Activated CD4-positive, alpha-beta T cell treated with anti-CD3 and anti-CD28 coated beads, Interleukin-2, amount 50 U/mL, for 4 hours (primary cell): ENCODE measurements around the gene SIGLEC11.
"Not testable (repeated sequence)": the region's sequence is repeated elsewhere in the genome, so short reads cannot be mapped to it uniquely, and the experiment has no call there.

ENCODE experiments used
- DNase-seq, 2 experiments: peaks; one replicate each; pipeline ENCODE4 v3.0.0-alpha.2; 2020

Gene SIGLEC11

DNA sequence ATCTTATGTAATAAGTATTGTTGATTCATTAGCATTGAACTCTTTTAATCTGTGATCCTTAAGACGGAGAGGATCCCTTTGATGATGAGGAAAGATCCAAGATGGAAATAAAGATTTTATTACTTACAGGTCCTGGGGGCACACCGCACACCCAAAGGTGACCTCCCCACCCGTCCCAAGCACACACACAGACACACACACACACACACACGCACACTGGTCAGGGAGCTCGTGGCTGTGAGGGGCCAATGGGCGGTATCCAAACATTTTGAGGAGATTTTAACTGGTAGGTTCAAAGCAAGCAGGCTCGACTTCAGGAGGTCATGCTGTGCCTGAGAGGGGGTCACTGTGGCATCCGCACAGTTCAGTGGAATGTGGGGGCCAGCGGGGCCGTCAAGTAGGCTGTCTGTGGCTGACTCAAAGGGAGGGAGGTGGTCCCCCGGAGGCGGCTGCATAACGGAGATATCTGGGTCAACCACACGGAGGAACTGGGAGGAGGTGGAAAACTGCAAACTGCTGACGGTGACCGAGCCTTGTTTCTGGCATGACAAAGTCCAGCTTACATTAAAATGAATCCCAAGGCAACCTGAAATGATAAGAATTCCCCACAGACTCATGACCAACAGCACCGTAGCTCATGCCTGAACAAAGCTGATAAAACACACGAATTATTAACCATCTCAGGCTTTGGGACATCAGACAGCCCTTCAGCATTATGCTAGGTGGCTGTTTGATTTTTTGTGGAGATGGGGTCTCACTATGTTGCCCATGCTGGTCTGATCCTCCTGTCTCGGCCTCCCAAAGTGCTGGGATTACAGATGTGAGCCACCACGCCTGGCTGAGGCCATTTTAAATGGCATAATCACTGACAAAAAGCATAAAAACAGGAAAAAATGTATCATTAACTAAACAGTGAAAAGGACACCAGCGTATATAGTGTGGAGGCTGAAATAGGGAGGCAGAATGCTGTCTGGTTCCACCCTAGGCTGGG, 20.9 kb upstream of the SIGLEC11 start:
- no peak for DNase-seq

DNA sequence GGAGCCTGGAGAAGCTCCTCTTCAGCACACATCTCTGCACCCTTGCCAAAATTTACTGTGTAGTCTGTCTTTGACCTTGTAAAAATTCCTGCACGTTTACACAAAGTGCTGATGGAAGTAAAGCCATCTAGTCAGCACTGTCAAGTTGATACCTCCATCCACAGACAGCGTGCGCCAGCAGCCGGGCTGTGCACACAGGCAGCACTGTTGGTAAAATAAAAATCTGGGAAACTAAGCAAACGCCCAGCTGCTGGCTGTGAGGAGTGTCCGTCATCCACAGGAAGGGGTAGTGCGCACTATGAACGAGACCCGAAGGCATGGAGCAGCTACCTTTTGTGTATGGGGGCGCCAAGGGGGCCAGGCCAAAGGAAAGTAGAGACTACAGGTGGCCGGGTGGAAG, 17.4 kb upstream of the SIGLEC11 start:
- no peak for DNase-seq

DNA sequence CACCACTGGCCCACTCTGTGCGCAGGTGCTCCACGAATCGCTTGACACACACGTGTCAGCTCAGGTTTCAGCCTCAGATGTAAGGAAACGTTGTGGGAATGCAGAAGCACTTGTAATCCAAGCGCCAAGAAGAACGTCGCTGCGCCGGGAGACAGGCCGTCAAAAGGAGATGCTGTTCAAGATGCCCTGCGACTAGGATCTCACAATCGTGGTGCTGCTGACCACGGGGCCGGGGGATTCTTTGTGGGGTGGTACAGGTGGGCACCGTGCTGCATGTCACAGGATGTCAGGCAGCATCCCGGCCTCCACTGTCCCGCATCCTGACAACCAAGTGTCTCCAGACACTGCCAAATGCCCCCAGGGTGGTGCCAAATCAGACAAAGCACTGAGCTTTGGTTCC, 16.9 kb upstream of the SIGLEC11 start:
- no peak for DNase-seq

DNA sequence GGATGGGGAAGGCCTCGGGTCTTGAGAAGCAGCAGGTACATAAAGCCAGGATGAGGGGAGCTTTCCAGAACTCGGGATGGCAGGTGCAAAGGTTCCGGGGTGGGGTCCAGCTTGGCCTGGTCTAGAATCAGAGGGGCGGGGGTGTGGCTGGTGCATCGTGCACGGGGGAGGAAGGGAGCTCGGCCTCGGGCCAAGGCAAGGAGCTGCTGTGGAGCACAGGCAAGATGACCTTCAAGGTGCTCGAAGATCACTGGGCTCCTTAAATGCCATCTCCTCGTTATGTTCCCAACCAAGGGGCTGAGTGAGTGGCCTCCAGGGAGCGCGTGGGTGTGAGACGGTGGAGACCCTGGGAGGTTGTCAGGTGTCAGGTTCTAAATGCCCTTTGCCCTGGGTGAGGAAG, 16.1 kb upstream of the SIGLEC11 start:
- no peak for DNase-seq

DNA sequence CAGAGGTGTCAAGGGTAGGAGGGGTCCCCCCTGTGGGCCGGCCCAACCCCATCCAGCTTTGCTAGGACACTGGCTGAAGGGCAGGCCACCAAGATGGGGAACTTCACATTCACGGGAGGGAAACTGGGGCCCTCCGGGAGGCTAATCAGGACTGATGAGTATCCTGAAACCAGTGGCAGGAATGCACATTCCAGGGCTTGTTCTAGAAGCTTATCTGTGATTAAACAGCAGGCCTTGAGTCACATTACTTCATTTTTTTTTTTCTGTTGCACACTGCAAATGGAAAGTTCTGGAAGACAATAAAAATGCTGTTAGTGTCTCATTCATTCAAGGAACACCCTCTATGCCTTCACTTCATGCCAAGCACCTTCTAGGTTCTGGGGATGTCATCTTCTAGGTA, 15.5 kb upstream of the SIGLEC11 start:
- DNase-seq: no peak

DNA sequence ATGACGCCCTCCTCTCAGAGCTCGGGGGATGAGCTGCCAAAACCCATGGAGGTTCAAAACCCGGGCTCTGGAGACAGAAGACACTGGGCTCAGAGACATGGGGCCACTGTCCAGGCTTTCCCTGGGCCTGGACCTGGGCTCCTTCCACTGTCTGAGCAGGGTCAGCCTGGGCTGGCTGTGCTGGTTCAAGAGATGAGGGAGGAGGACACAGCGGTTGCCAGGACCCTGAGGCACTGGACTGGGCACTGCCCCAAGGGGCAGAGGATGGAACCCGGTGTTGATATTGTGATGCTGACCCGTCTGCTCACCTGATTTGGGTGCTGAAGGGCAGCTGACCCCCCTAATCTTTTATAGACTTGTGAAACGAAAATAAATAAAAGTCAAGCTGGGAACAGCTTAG, 14.1 kb upstream of the SIGLEC11 start:
- no peak for DNase-seq

DNA sequence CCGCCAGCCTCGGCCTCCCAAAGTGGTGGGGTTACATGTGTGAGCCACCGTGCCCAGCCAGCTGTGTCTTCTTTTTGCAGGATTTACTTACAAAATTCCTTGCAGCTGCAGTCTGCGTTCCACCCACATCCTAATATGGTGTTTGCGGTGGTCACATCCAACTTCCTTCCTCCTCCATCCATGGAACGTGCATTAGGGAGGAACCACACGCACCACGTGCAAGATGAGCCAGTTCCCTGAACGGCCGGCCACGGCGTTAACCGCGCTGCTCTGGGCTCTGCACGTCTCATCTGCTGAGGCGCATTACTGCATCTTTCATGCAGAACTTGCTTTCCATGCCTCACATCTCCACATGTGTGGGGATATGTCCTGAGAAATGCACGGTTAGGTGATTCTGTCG, 13.0 kb upstream of the SIGLEC11 start:
- no peak for DNase-seq

DNA sequence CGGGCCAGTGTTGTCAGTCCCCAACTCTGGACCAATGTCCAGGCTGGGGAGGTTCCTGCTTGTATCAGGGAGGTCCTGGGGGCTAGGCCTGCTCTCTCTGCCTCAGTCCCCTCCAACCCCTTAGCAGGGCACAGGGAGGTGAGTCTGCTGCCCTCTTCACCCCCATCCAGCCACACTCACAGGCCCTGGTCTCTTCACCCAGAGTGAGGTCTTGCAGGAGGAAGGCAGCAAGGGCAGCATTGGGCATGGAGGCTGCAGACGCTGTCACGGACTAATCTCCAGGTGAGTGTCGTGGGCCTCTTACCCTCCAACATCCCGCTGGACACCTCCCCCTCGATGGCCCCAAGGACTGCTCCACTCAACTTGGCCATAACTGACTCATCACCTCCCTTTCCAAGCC, 11.9 kb upstream of the SIGLEC11 start:
- no peak for DNase-seq

DNA sequence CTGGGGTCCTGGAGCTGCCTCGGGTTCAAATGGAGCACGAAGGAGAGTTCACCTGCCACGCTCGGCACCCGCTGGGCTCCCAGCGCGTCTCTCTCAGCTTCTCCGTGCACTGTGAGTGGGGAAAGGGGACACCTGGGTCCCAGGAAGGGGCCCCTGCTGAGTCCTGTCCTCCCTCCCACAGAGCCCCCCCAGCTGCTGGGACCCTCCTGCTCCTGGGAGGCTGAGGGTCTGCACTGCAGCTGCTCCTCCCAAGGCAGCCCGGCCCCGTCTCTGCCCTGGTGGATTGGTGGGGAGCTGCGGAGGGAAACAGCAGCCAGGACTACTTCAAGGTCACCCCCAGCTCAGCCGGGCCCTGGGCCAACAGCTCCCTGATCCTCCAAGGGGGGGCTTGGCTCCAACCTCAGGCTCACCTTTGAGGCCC, 11.0 kb upstream of the SIGLEC11 start:
- no peak for DNase-seq

DNA sequence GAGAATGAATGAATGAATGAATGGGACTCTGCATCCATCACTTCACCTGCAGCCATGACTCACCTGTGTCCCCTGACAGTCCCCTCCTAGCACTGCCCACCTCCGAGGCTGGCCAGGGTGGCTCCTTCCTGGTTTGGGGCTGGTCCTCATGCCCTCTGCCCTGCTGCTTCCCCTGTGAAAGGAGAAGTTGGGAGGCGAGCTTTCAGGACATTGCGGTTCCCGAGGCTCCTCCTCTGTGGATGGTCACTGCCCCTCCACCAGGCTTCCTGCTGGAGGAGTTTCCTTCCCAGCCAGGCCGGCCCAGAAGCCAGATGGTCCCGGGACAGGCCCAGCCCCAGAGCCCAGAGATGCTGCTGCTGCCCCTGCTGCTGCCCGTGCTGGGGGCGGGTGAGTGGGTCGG, 8.4 kb upstream of the SIGLEC11 start:
- not testable (repeated sequence) for DNase-seq

DNA sequence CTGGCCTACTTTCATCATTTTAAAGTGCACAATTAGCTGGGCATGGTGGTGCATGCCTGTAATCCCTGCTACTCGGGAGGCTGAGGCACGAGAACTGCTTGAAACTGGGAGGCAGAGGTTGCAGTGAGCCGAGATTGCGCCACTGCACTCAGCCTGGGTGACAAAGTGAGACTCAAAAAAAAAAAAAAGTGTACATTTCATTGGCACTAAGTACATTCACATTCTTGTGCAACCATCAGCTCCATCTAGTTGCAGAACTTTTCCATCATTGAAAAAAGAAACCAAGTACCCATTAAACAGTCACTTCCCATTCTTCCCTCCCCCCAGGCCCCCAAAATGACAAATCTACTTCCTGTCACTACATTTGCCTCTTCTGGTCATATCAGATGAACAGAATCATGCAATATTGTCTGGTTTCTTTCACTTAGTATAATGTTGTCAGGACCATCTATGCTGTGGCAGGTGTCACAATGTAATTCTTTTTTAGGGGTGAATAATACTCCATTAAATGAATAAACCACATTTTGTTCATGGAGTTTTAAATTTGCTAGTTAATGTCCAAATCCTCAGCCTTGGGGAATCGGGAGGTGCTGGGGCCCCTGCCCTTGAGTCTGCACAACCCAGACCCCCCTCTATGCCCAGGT, 7.4 kb upstream of the SIGLEC11 start:
- no peak for DNase-seq

DNA sequence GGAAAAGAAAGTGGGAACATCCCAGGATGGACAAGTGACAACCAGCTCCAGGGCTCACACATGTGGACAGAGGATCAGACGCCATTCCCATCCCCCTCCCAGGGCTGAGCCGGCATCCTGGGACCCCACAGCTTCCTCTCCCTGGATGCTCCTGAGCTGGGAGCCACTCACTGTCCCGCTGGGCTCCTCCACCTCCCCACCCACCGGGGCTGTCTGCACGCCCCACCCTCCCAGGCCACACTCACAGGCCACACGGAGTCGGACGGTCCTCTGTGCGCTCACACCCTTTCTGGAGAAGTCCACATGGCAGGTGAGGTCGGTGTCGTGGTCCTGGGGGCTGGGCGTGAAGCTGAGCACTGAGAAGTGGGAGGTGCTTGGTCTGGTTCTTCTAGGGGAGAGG, 1.1 kb downstream of the SIGLEC11 start:
- DNase-seq: not testable (repeated sequence)

DNA sequence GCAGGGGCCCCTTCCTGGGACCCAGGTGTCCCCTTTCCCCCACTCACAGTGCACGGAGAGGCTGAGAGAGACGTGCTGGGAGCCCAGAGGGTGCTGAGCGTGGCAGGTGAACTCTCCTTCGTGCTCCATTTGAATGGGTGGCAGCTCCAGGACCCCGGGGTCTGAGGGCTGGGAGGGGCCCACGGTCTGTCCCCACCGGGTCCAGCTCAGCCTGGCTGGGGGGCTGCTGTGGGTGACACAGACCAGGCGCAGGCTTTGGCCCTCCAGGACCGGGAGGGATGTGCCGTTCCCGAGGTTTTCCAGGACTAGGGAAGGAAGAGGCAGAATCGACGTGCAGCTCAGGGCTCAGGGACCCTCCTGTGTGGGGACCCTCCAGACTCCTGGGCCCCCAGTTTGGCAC, 2.4 kb downstream of the SIGLEC11 start:
- not testable (repeated sequence) for DNase-seq

DNA sequence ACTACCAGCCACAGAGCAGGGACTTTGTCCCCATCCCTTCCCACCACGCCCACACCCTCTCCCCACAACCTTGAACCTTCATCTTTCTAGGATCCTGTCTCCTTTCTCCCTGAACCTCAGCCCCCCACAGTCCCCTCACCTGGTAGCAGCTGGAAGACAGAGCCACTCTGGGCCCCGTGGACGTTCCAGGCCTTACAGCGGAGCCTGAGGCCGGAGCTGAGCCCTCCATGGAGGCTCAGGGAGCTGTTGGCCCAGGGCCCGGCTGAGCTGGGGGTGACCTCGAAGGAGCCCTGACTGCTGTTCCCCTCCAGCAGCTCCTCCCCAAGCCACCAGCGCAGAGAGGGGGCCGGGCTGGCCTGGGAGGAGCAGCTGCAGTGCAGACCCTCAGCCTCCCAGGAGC, 2.8 kb downstream of the SIGLEC11 start:
- not testable (repeated sequence) for DNase-seq

DNA sequence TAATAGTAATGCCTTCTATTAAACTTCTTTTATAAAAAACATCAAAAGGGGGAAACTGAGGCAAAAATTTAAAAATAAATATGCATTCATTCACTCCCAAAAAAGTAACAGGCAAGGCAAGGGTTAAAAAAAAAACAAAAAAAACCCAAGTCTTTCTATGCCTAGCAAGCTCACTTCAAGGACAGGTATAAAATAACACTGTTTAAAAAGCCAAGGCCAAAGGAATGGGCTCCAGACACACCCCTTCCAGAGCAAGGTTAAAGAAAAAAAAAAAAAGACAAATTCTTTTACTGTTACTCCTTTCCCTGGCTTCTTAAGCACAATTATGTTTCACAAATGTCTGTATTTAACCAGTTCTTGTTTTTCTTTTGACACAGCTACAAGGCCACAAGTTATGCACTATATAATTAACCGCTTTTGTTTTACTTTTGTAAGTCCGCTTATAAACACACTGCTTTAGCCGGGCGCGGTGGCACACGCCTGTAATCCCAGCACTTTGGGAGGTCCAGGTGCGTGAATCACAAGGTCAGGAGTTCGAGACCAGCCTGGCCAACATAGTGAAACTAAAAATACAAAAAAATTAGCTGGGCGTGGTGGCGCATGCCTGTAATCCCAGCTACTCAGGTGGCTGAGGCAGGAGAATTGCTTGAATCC, 3.6 kb downstream of the SIGLEC11 start:
- no peak for DNase-seq

DNA sequence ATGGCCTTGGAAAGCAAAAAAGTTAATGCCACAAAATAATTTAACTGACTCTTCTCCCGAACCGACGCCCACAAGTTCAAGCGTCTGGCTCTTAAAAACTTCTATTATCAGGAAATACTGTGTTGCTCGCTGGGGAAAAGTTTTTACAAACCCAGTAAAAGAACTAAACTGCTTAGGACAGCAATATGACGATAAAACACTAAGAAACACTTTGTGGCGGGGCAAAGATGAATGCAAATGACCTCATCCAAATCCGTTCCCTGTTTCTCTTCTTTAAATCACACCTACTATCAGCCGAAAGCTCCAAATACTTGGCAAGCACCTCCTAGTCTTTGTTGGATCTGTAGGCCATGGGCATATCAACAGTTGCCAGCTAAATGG, 4.9 kb downstream of the SIGLEC11 start:
- DNase-seq: no peak

DNA sequence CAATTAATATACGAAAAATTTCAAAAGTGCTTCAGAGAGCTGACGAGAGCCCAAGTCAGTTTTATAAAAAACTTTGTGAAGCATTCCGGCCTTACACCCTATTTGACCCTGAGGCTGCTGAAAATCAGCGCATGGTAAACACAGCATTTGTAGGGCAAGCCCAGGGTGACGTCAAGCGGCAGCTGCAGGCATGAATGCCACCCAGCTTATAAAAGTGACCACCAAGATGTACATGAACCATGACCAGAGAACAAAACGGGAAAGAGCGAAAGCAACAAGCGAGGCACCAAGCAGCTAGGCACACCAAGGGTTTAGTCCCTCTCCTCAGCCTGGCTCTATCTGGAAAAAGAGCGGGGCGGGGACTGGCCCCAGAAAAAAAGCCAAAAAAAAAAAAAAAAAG, 6.0 kb downstream of the SIGLEC11 start:
- no peak for DNase-seq

DNA sequence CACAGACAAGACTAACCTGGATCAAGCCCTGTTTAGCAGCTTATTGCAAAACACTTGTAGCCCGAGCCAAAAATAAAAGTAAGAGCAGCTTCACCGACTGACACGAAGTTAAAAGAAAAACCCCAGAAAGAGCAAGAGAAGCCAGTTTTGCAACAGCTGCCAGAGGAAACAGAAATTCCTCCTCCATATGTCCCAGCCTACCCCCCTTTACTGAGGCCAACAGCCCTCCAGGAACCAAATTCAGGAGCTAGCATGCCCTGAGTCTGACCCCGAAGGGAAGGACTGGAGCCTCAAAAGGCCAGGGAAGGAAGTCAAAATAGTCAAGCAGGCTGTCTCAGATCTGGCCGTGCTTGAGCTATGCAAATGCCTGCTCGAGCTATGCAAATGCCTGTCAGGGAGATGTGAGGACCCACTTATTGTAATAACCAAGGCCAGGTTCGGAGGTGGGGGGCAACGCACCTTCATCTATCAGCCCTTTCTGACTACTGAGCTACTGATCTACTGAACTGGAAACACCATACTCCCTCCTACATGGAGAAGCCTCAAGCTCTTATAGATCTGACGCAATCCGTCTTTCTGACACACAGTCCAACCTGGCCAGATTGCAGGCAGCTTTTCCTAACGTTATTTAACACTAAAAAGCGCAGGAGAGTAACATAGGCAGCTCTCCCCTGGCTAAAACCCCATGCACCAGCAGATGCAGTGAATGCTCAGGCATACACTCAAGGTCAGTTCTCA, 6.7 kb downstream of the SIGLEC11 start:
- DNase-seq: no peak

DNA sequence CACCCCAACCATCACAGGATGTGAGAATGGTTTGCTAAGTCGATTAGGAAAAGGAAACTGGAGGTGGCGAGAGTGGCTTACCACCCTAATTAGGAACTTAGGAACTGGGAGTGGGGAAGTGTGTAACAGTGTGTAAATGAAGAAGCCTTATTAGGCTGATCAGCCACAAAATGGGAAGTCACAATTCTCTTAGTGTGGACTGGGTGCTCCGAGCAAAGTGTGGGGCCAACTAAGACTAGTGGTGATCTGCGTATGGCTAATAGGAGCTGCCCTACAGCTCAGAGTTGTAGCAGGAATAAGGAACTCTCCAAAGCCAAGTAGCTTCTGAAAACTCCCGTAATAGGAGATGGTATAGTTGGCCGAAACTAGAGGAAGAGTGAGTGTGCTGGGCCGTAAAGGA, 7.6 kb downstream of the SIGLEC11 start:
- no peak for DNase-seq

DNA sequence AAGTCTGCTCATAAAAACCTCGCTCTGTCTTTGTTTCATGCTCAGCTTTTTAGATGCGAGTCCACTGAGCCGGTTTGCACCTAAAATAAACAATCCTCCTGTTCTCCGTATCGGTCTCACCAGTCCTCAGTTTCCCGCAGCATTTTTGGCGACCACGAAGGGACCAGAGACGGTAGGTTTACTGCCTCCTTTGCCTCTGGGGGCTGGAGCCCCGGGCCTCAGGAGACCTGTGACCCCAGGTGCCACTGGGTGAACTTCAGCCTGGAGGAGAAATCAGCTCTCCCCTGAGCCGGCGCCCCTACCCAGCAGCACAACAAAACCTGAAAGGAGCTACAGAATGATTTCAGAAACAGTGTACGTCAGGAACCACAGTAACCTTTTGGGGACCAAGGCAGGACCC, 8.1 kb downstream of the SIGLEC11 start:
- no peak for DNase-seq

DNA sequence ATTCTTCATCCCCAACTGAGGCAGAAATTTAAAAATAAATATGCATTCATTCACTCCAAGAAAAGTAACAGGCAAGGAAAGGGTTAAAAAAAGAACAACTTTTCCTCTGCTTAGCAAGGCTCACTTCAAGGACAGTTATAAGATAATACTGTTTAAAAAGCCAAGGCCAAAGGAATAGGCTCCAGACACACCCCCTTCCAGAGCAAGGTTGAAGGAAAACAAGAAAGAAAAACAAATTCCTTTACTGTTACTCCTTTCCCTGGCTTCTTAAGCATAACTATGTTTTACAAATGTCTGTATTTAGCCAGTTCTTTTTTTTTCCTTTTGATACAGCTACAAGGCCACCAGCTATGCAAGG, 8.5 kb downstream of the SIGLEC11 start:
- no peak for DNase-seq

DNA sequence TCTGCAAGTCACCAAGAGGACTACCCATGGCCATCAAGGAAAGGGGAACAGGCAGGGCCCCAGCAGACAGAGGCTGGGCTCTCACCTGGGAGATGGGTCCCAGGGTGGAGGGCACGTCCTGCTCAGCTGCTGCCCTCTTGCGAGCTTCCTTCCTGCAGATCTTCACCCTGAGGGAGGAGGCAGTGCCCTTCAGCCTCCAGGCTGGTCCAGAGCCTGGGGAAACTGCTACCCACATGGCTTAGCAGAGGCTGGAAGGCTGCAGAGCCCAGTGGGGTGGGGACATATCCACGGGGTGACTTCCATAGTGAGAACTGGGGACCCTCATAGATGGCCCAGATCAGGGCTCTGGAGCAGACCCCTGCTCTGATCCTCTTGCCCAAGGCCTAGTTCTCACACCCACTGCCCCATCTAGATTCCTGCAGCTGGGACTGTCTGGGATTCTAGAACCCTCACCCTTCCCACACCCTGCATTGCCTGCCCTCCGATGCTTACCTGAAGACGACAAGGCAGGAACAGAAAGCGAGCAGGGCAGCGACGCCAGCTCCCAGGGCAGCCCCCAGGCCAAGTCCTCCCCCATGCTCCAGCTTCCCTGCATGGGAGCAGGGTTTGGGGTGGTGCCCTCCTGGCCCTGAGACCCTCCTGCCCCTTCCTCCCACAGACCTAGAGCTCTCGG, 9.0 kb downstream of the SIGLEC11 start:
- no peak for DNase-seq
